ENCODE results near the gene GPA33.

The GPA33 gene

DNA sequence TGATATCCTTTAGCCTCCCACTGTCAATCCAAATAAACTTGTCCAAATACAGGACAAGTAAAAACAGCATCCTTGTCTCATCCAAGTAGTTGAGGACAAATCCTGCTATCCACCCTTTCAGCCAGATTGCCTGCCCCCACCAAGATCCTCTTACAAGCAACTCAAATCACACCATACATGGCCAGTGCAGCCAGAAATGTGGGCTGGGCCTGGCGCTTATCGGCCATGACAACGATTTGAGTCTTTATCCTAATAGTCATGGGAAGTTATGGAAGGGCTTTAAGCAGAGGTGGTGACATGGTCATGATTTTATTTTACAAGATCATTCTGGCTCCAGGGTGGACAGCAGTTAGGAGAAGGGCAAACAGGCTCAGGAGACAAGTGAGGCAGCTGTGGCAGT, 6.3 kb downstream of the GPA33 start:
- DNase-seq: no peak

GRCh38 chr1:167083066-167083665, 7.0 kb downstream of the GPA33 start:
- DNase-seq: no peak

- no peak for DNase-seq
Measured at GRCh38 chr1:167082511-167083027, 7.6 kb downstream of the GPA33 start.

DNA sequence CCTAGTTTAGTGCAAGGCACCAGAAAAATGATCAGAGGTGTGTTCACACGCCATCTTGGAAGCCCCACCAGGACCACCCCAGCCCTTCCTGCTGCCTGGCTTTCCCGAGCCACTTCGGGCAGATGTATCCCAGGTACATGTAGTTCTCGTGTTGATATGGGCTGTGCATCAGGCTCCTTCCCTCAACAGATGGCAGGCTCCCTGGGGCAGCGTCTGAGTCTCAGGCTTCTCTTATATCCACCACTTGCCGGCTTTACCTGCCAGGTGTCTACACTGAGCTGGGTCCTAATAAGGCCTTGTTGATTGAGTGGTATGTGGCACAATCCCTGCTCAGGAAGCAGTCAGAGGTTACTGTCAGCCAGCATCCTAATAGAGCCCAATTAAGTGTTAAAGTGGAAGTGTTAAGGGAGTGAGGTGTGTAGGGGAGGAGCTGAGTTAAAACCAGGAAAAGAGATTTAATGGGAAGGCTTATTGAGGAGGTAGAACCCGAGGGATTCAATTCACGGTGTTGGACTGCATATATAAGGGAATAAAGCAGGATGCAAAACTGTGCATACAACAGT, 8.5 kb downstream of the GPA33 start:
- no peak for DNase-seq

DNA sequence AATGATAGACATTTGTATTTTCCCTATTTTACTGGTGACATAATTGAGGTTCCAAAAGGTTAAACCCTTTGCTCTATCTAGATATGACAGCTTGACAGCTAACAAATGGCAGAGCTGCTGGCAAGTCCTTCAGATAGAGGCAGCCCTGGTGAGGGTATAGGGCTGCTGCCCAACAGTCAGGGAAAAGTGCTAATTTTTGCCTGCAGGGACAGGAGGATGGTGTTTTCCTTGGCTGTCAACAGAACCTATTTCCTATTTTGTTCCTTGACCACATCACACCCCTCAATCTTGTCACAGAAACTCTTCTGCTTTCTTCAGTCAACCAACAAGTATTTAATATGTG, 12.3 kb downstream of the GPA33 start:
- DNase-seq: no peak

DNA sequence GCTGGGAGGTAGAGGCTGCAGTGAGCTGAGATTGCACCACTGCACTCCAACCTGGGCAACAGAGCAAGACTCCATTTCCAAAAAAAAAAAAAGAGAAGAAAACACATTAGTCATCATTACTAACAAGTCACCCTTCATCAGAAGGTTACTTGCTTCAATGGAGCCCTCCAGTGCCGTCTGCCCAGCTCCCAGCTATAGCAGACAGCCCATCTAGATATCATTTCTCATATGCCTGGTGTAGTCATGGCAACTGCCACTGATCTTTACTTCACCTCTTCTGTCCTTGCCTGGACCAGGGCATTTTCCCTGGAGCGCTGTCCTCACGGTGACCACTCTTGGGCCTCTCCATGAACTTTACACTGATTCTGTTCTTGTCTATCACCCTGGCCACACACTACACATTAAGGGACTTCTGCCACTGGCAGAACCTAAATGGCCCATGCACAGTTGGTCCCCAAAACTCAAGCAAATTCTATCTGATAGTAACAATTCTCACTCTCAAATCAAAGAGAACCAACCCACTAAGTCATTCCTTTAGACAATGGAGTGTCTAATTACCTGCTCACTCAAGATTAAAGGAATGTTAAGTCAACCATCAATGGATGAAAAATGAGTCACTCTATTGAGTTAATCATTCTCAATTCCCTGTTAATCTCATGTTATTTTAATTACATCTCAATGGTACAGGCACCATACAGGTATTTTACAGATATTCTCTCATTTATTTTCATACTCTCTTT, 12.9 kb downstream of the GPA33 start:
- DNase-seq: no peak

GRCh38 chr1:167076136-167076710, 14.0 kb downstream of the GPA33 start:
- DNase-seq: no peak

GRCh38 chr1:167071286-167071685, 18.9 kb downstream of the GPA33 start:
- no peak for DNase-seq

GRCh38 chr1:167068761-167069160, 21.4 kb downstream of the GPA33 start:
- no peak for DNase-seq

GRCh38 chr1:167067904-167068303, 22.3 kb downstream of the GPA33 start:
- DNase-seq: no peak

DNA sequence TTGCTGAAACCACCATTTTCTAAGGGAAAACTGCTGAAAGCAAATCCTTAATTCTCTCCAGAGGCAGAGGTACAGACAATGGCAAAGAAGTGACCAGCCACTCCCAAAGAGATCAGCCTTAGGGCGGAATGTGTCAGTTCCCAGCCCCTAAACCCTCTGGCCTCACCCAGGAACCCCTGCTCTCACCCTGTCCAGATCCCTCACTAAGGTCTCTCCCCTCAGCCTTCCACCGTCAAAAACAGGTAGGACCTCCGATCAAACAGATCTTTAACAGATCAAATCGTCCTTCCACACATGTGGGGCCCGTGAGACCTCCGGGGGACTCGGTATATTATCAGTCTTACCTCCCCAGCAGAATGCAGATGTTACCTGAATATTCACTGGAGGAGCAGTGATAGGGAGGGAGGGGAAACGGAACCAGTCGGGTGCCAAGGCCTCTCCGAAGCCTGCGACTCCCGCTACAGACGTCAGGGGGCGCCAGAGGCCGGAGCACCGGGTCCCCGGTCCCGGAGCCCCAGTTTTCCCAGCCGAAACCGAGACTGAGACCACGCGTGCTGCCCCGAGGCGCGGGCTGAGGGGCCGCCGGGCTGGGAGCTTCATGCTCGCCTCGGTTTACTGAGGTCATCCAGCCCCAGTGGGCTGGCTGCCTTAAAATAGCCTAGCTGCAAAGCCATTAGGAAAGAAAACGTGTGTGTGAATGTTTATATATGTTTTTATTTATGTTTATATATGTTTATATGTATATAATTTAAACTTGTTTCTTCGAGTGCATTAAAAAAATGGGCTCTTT, 23.6 kb downstream of the GPA33 start:
- peak; percentile 67 for DNase-seq

DNA sequence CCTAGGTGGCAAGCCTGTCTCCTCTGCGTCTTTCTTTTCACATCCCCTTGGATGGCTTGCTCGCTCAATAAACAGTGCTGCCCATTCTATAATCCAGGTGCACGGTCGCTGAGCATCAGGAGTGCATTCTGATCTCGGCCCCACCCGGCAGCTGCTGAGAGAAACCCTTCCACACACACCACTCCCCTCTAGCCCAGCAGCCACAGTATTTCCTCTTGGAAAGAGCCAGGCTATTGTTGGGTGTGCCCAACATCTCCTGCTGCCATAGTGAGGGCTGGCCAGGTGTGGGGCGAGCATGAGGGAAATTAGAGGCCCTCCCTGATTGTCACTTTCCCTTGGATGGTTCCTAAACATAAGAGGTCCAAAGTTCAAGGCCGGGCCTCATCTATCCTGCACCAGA, 24.7 kb downstream of the GPA33 start:
- no peak for DNase-seq

- no peak for DNase-seq
Measured at GRCh38 chr1:167064621-167065020, 25.6 kb downstream of the GPA33 start.

- DNase-seq: no peak
Measured at GRCh38 chr1:167061073-167061464, 29.1 kb downstream of the GPA33 start.

- DNase-seq: no peak
Measured at GRCh38 chr1:167060141-167061072, 29.8 kb downstream of the GPA33 start.

- DNase-seq: no peak
Measured at GRCh38 chr1:167059809-167060107, 30.4 kb downstream of the GPA33 start.

DNA sequence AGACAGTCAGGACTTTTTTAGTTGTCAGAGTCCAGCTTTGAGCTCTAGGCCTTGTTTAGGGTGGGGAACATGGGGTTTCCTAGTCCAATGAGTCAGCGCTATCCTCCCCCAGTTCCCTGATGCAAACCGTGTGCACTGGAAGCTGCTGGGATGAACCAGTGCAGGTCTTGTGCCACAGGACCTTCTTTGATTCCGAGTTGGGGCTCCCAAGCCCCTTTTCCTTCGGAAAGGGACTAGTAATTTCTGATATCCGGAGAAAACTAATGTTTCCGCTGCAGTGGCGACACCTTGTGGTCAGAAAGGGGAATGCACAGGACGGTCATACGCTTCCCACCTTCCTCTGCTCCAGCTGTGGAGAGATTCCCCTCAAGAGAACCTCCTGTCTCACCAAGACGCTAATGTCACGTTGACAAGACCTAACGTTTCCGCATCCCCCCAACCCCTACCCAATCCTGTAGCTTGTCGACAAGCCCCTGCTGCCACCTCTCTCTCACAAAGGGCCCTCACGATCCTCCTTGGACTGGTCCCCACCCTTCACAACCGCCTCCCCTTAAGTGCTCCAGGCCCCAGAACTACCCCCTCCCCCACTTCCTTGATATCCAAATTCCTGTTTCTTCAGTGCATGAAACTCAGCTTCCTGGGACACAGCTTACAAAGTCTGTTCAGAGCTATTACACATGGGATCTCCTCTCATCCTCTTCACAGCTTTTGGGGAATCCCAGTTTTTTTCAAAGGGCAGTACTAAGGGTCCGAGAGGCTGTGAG, 30.9 kb downstream of the GPA33 start:
- peak; percentile 58 for DNase-seq

DNA sequence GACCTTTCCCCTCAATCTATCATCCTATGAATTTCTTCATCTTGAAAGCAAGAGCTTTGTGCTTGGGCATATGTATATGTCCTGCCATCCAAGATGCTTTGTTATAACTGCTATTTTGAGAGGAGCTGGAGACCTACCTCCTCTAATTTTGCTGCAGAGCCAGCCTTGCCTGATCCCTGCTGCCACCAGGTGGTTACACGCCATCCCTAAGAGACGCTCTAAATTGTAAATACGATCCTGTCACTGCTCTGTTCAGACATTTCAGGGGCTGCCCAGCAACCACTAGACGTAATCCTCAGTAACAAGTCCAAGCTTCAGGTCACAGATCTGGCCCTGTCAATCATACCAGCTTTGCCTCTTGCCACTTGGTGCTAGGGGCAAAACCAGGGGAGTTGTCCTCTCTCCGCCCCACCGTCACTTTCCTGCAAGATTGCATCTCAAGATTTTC, 32.9 kb downstream of the GPA33 start:
- peak; percentile 70 for DNase-seq

GRCh38 chr1:167056529-167057231, 33.5 kb downstream of the GPA33 start:
- DNase-seq: no peak

- no peak for DNase-seq
Measured at GRCh38 chr1:167054946-167055630, 35.1 kb downstream of the GPA33 start.

Data from NCI-H748 treated with DMSO at 0.1 percent for 48 hours (cell line).